GM23248 (cell line): ENCODE data around the gene C9orf57. TPM values are rescaled to one million over a fixed set of nuclear protein-coding genes. Genes with fewer than 3 reads are reported as not detected.
"Not testable (repeated sequence)": the region's sequence is repeated elsewhere in the genome, so short reads cannot be mapped to it uniquely, and the experiment has no call there.

ENCODE experiments used
- DNase-seq: peaks from one replicate; pipeline ENCODE4 v3.0.0-alpha.2; 2015
- H2AFZ ChIP-seq: fragments of 200-600 bp; sonication (generic); 2 replicates; pipeline ENCODE4 v1.6.1; 2016; ENCODE audit warnings: antibody characterized with exemption
- H3F3A ChIP-seq: fragments of 200-600 bp; sonication (generic); 2 replicates; pipeline ENCODE4 v1.6.1; 2016; ENCODE audit warnings: mild to moderate bottlenecking, antibody characterized with exemption, mixed run types; ENCODE audit not compliant: insufficient read depth
- H3K27ac ChIP-seq: fragments of 200-600 bp; sonication (generic); 2 replicates; pipeline ENCODE4 v1.5.1; 2016; ENCODE audit warnings: mild to moderate bottlenecking
- H3K27me3 ChIP-seq: fragments of 200-600 bp; sonication (generic); replicated peaks from 2 replicates; pipeline ENCODE4 v1.6.1; 2016; ENCODE audit warnings: mild to moderate bottlenecking; ENCODE audit not compliant: insufficient read depth
- H3K36me3 ChIP-seq: fragments of 200-600 bp; sonication (generic); 2 replicates; pipeline ENCODE4 v1.6.1; 2016; ENCODE audit warnings: low read depth, mild to moderate bottlenecking
- H3K4me1 ChIP-seq: fragments of 200-600 bp; sonication (generic); 2 replicates; pipeline ENCODE4 v1.6.1; 2016; ENCODE audit warnings: mild to moderate bottlenecking; ENCODE audit not compliant: insufficient read depth
- H3K4me2 ChIP-seq: fragments of 200-600 bp; sonication (generic); one replicate; pipeline ENCODE4 v1.6.1; 2016; ENCODE audit warnings: mild to moderate bottlenecking; ENCODE audit not compliant: unreplicated experiment
- H3K4me3 ChIP-seq: fragments of 200-600 bp; sonication (generic); 2 replicates; pipeline ENCODE4 v1.5.1; 2016; ENCODE audit warnings: mild to moderate bottlenecking
- H3K79me2 ChIP-seq: fragments of 200-600 bp; sonication (generic); 2 replicates; pipeline ENCODE4 v1.6.1; 2016; ENCODE audit warnings: mild to moderate bottlenecking; ENCODE audit not compliant: insufficient read depth
- H3K9ac ChIP-seq: fragments of 200-600 bp; sonication (generic); 2 replicates; pipeline ENCODE4 v1.6.1; 2016; ENCODE audit warnings: mild to moderate bottlenecking
- H3K9me2 ChIP-seq: fragments of 200-600 bp; sonication (generic); 2 replicates; pipeline ENCODE4 v1.6.1; 2016; ENCODE audit warnings: mixed run types, mild to moderate bottlenecking, moderate library complexity; ENCODE audit not compliant: insufficient read depth
- H3K9me3 ChIP-seq: fragments of 200-600 bp; sonication (generic); one replicate; pipeline ENCODE4 v1.6.1; 2017; ENCODE audit warnings: low read depth
- H4K20me1 ChIP-seq: fragments of 200-600 bp; sonication (generic); 2 replicates; pipeline ENCODE4 v1.6.0; 2016; ENCODE audit not compliant: insufficient read depth
- EZH2 ChIP-seq: fragments of 200-600 bp; sonication (generic); IDR thresholded peaks from 2 replicates; pipeline ENCODE4 v1.6.1; 2018; ENCODE audit warnings: antibody characterized with exemption, mild to moderate bottlenecking; ENCODE audit not compliant: insufficient read depth, poor library complexity, severe bottlenecking
- EZH2phosphoT487 ChIP-seq: fragments of 200-600 bp; sonication (generic); IDR thresholded peaks from 2 replicates; pipeline ENCODE4 v1.6.1; 2018; ENCODE audit warnings: antibody characterized with exemption, moderate library complexity, mild to moderate bottlenecking, low read depth; ENCODE audit not compliant: insufficient read depth
- WGBS, 2 experiments: methylation state at CpG; one replicate each; pipeline ENCODE4 v1.1.6; 2015 to 2017; ENCODE audit warnings: low lambda C conversion rate in 2 of 2, low coverage in 1 of 2; ENCODE audit errors: missing lambda C conversion rate in 2 of 2; 5-methylcytosine and 5-hydroxymethylcytosine counted together
- in situ Hi-C: fragments of 300-500 bp; cut with MboI; formaldehyde crosslinking; loops from 2 replicates; pipeline ENCODE4 v1.15.0; 2020
- polyA plus RNA-seq: library from polyadenylated mRNA; unstranded; fragments of >200 nt; fragmentation: Nextera tagmentation; extraction: Ambion mirVana; gene quantifications from 2 replicates; pipeline ENCODE4 v1.2.1, GENCODE V29; 2016
- total RNA-seq: library from RNA; depleted of rRNA; stranded (reverse); fragments of >200 nt; shearing (Covaris generic); gene quantifications from 2 replicates; pipeline ENCODE4 v1.2.3, GENCODE V29; 2014

The C9orf57 gene
- total and polyA plus RNA-seq, 2 experiments from 2014 or later = not detected

DNA sequence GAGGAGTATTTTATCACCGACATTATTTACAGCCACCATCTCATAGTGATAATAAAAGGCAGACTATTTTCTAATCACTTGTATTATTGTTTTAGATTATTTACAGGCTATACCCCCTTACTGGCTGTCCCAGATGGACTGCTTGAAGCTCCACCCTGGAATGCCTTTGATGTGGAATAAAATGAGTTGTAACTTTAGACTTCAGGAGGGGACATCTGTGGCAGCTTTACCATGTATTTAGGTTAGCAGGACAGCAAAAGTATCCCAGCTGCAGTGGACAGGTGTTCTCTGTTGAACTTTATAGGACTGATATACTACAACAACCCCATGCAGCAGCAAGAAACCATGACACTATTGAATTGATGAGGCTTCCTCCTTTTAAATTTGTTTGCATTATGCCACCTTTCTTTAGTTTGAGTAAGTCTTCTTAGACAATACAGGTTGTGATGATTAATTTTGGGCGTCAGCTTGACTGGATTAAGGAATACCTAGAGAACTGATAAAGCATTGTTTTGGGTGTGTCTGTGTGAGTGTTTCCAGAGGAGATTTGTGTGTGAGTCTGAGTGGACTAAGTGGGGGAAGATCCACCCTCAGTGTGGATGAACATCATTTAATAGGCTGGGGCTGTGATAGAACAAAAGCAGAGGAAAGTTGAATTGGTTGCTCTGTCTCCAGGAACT is 29.2 kb upstream of the C9orf57 start:
- Histone ChIP-seq H3K27ac (no peak overlapping the region), H3K4me2 (no peak overlapping the region), H3K79me2 (no peaks in the 10 kb centered on the region), H3K4me1 (no peaks in the 10 kb centered on the region), H3K27me3 (no peaks in the 10 kb centered on the region), H3K9me3 (no peaks in the 10 kb centered on the region), H4K20me1 (no peaks in the 10 kb centered on the region), H3K4me3 (no peak overlapping the region), H3K9me2 (no peaks in the 10 kb centered on the region), H3F3A (no peaks in the 10 kb centered on the region), H3K36me3 (no peaks in the 10 kb centered on the region), H2AFZ (no peak overlapping the region), H3K9ac (no peak overlapping the region)
- DNase-seq = no peak
- no peak for TF ChIP-seq EZH2phosphoT487
- no peak for TF ChIP-seq EZH2
- WGBS, 2 experiments = 0% methylated on average over 2 of the region's 2 CpGs
- in situ Hi-C loops = no loop called here

GRCh38 chr9:72082536-72082935 is 22.1 kb upstream of the C9orf57 start:
- no peaks in the 10 kb centered on the region for H3K36me3 ChIP-seq
- H3K27ac ChIP-seq = no peak overlapping the region
- H3K4me2 ChIP-seq = no peak overlapping the region
- no peaks in the 10 kb centered on the region for H3K27me3 ChIP-seq
- H3K4me1 ChIP-seq = no peaks in the 10 kb centered on the region
- H3K4me3 ChIP-seq = no peak overlapping the region
- in situ Hi-C loops = no loop called here
- H3K79me2 ChIP-seq = no peaks in the 10 kb centered on the region
- no peak overlapping the region for H2AFZ ChIP-seq
- H3K9me3 ChIP-seq = no peaks in the 10 kb centered on the region
- H3K9ac ChIP-seq = no peak overlapping the region
- DNase-seq = no peak
- no peaks in the 10 kb centered on the region for H3K9me2 ChIP-seq
- WGBS, 2 experiments = 0% methylated on average over 2 of the region's 2 CpGs
- no peaks in the 10 kb centered on the region for H3F3A ChIP-seq
- TF ChIP-seq EZH2 = no peak
- TF ChIP-seq EZH2phosphoT487 = no peak
- no peaks in the 10 kb centered on the region for H4K20me1 ChIP-seq

- H3K9ac ChIP-seq, H3K4me3 ChIP-seq, H3K79me2 ChIP-seq, H3K27me3 ChIP-seq, H3F3A ChIP-seq, H4K20me1 ChIP-seq, H3K36me3 ChIP-seq, H3K4me2 ChIP-seq, DNase-seq, H3K9me2 ChIP-seq, in situ Hi-C loops, H3K4me1 ChIP-seq, H2AFZ ChIP-seq, H3K27ac ChIP-seq, H3K9me3 ChIP-seq: not testable (repeated sequence)
- 34 to 38% methylated on average over 2 of the region's 2 CpGs for WGBS, 2 experiments
These were observed 14.3 kb upstream of the C9orf57 start for GRCh38 chr9:72074666-72075065.

DNA sequence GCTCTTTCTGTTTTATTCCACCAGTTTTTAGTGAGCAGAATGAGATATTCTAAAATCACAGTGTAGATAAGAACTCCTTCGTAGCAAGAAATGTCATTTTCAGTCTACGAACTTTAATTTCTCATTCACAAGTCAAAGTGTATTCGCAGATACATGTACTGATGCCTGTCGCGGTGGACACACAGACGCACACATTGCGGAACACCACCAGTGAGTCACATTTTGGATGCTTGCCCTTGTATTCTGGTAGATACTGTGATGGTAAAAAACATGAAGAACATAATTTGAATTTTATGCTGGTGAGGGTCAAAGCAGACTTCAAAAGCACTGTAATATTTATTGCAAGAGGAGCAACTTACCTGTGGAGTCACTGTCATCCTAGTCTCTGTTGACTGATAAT is 4.7 kb upstream of the C9orf57 start:
- H2AFZ ChIP-seq = no peak overlapping the region

DNA sequence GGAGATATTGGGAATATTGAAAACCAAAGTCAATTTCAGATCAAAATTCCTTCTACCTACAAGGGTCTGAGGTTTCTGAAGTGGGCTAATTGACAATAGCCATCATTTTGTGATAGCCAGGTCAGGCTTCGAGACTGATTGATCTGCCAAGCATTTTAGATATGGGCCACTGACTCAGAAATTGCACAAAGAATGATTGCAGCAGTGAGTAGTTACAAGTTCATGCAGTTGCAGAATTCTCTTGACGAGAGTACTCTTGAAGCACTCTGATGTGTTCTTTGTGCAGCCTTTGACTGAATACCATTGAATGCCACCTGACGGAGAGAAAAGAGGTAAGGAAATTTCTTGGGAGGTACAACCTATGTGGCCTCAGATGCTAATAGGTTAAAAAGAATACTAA is 8.3 kb downstream of the C9orf57 start:
- H3K27me3 ChIP-seq = no peaks in the 10 kb centered on the region
- no peaks in the 10 kb centered on the region for H4K20me1 ChIP-seq
- no peak for DNase-seq
- H3K4me3 ChIP-seq = no peak overlapping the region
- no peak overlapping the region for H3K27ac ChIP-seq
- no peaks in the 10 kb centered on the region for H3K9me3 ChIP-seq
- no peaks in the 10 kb centered on the region for H3F3A ChIP-seq
- H3K9me2 ChIP-seq = no peaks in the 10 kb centered on the region
- WGBS, 2 experiments = 35 to 44% methylated on average over 3 of the region's 3 CpGs
- H3K9ac ChIP-seq = no peak overlapping the region
- H3K79me2 ChIP-seq = no peaks in the 10 kb centered on the region
- H3K4me1 ChIP-seq = no peaks in the 10 kb centered on the region
- H3K36me3 ChIP-seq = no peaks in the 10 kb centered on the region
- H3K4me2 ChIP-seq = no peak overlapping the region
- in situ Hi-C loops = no loop called here
- H2AFZ ChIP-seq = no peak overlapping the region
- TF ChIP-seq EZH2phosphoT487 (no peak), EZH2 (no peak)

More for the DNA sequence above, 4.7 kb upstream of the C9orf57 start:
- Histone ChIP-seq H3K4me3 (no peak overlapping the region), H3K9me3 (no peaks in the 10 kb centered on the region), H4K20me1 (no peaks in the 10 kb centered on the region), H3K27me3 (peaks cover 3% of the 10 kb centered on the region; the same call in 1 of the 2 replicates), H3F3A (no peaks in the 10 kb centered on the region), H3K36me3 (no peaks in the 10 kb centered on the region), H3K4me1 (no peaks in the 10 kb centered on the region), H3K9me2 (no peaks in the 10 kb centered on the region), H3K4me2 (no peak overlapping the region), H3K9ac (no peak overlapping the region), H3K79me2 (no peaks in the 10 kb centered on the region), H3K27ac (no peak overlapping the region)
- TF ChIP-seq EZH2 (no peak), EZH2phosphoT487 (no peak)
- DNase-seq = no peak
- in situ Hi-C loops = no loop called here
- 61 to 67% methylated on average over 7 of the region's 7 CpGs for WGBS, 2 experiments
